Smooth muscle cell (in vitro differentiated cells): ENCODE data around the gene TOP3B. TPM values are rescaled to one million over a fixed set of nuclear protein-coding genes. Genes with fewer than 3 reads are reported as not detected.

Experiments
- DNase-seq: peaks from one replicate; lab custom pipeline; 2025; ENCODE audit not compliant: unreplicated experiment; lab: John Stamatoyannopoulos, UW
- H2AFZ ChIP-seq: fragments of 200-600 bp; sonication (generic); 2 replicates; pipeline ENCODE4 v1.6.0; 2016; ENCODE audit warnings: antibody characterized with exemption, low read depth, mild to moderate bottlenecking
- H3F3A ChIP-seq: fragments of 200-600 bp; sonication (generic); 2 replicates; pipeline ENCODE4 v1.6.0; 2017; ENCODE audit warnings: antibody characterized with exemption, low read depth
- H3K27ac ChIP-seq: fragments of 200-600 bp; sonication (generic); 2 replicates; pipeline ENCODE4 v1.5.1; 2016; ENCODE audit warnings: low read depth, mild to moderate bottlenecking
- H3K27me3 ChIP-seq: fragments of 200-600 bp; sonication (generic); 2 replicates; pipeline ENCODE4 v1.6.1; 2016; ENCODE audit warnings: low read depth, mild to moderate bottlenecking
- H3K36me3 ChIP-seq: fragments of 200-600 bp; sonication (generic); 2 replicates; pipeline ENCODE4 v1.5.1; 2016; ENCODE audit warnings: low read depth
- H3K4me1 ChIP-seq: fragments of 200-600 bp; sonication (generic); 2 replicates; pipeline ENCODE4 v1.5.1; 2016; ENCODE audit warnings: low read depth
- H3K4me2 ChIP-seq: fragments of 200-600 bp; sonication (generic); 2 replicates; pipeline ENCODE4 v1.6.0; 2016; ENCODE audit warnings: mild to moderate bottlenecking
- H3K4me3 ChIP-seq: fragments of 200-600 bp; sonication (generic); 2 replicates; pipeline ENCODE4 v1.5.1; 2016; ENCODE audit warnings: mild to moderate bottlenecking
- H3K79me2 ChIP-seq: fragments of 200-600 bp; sonication (generic); 2 replicates; pipeline ENCODE4 v1.6.0; 2016; ENCODE audit warnings: low read depth, mild to moderate bottlenecking
- H3K9ac ChIP-seq: fragments of 200-600 bp; sonication (generic); 2 replicates; pipeline ENCODE4 v1.6.0; 2016; ENCODE audit warnings: low read depth
- H3K9me3 ChIP-seq: fragments of 200-600 bp; sonication (generic); replicated peaks from 2 replicates; pipeline ENCODE4 v1.5.1; 2016; ENCODE audit warnings: low read depth
- H4K20me1 ChIP-seq: fragments of 200-600 bp; sonication (generic); 2 replicates; pipeline ENCODE4 v1.6.0; 2016; ENCODE audit warnings: low read depth
- CTCF ChIP-seq: fragments of 200-600 bp; sonication (generic); IDR thresholded peaks from 2 replicates; pipeline ENCODE4 v1.5.1; 2017; ENCODE audit warnings: borderline replicate concordance, mild to moderate bottlenecking, antibody characterized with exemption; ENCODE audit not compliant: insufficient read depth, poor library complexity, severe bottlenecking
- WGBS: methylation state at CpG from one replicate; pipeline ENCODE4 v1.1.7; 2016; ENCODE audit warnings: low lambda C conversion rate; 5-methylcytosine and 5-hydroxymethylcytosine counted together
- polyA plus RNA-seq: library from polyadenylated mRNA; unstranded; fragments of >200 nt; fragmentation: Nextera tagmentation; extraction: Ambion mirVana; gene quantifications from 2 replicates; pipeline ENCODE4 v1.2.1, GENCODE V29; 2016
- total RNA-seq: library from RNA; depleted of rRNA; stranded (reverse); fragments of >200 nt; gene quantifications from 2 replicates; pipeline ENCODE4 v1.2.3, GENCODE V29; 2014

Gene TOP3B
- total and polyA plus RNA-seq, 2 experiments from 2014 or later = 15.2 to 17.6 TPM

GRCh38 chr22:21933413-21933812 is 49.2 kb downstream of the TOP3B start:
- Histone ChIP-seq H3K9me3 (no peaks in the 10 kb centered on the region), H3K4me1 (peaks cover 6% of the 10 kb centered on the region), H3K27ac (no peak overlapping the region), H3K4me2 (no peak overlapping the region), H3K9ac (no peak overlapping the region), H4K20me1 (no peaks in the 10 kb centered on the region), H2AFZ (no peak overlapping the region), H3K27me3 (no peaks in the 10 kb centered on the region), H3K4me3 (no peak overlapping the region), H3K79me2 (no peaks in the 10 kb centered on the region), H3K36me3 (no peaks in the 10 kb centered on the region), H3F3A (peaks cover 6% of the 10 kb centered on the region)
- no peak for DNase-seq
- no peak for TF ChIP-seq CTCF
- 99% methylated on average over 23 of the region's 23 CpGs for WGBS

GRCh38 chr22:21932347-21932746 is 50.2 kb downstream of the TOP3B start:
- H3K79me2 ChIP-seq = no peaks in the 10 kb centered on the region
- no peak overlapping the region for H3K4me2 ChIP-seq
- 95% methylated on average over 3 of the region's 3 CpGs for WGBS

GRCh38 chr22:21931056-21931455 is 51.5 kb downstream of the TOP3B start:
- Histone ChIP-seq H3K27me3 (no peaks in the 10 kb centered on the region), H3K4me2 (no peak overlapping the region), H3F3A (no peaks in the 10 kb centered on the region), H3K36me3 (no peaks in the 10 kb centered on the region), H3K27ac (no peak overlapping the region), H3K79me2 (no peaks in the 10 kb centered on the region), H3K4me1 (no peaks in the 10 kb centered on the region), H3K9me3 (no peaks in the 10 kb centered on the region), H2AFZ (no peak overlapping the region), H4K20me1 (no peaks in the 10 kb centered on the region), H3K9ac (no peak overlapping the region), H3K4me3 (no peak overlapping the region)
- no peak for TF ChIP-seq CTCF
- DNase-seq = no peak
- WGBS = 97% methylated on average over 12 of the region's 12 CpGs

More at GRCh38 chr22:21932347-21932746, 50.2 kb downstream of the TOP3B start:
- Histone ChIP-seq H4K20me1 (no peaks in the 10 kb centered on the region), H3K4me3 (no peak overlapping the region), H3K9ac (no peak overlapping the region), H3K27me3 (no peaks in the 10 kb centered on the region), H2AFZ (no peak overlapping the region), H3K27ac (no peak overlapping the region), H3K36me3 (no peaks in the 10 kb centered on the region), H3K4me1 (peaks cover 3% of the 10 kb centered on the region), H3F3A (peaks cover 4% of the 10 kb centered on the region), H3K9me3 (no peaks in the 10 kb centered on the region)
- DNase-seq = no peak
- no peak for TF ChIP-seq CTCF

- no peak for TF ChIP-seq CTCF
- DNase-seq = no peak
- no peaks in the 10 kb centered on the region for H3K4me1 ChIP-seq
- no peaks in the 10 kb centered on the region for H3K9me3 ChIP-seq
- H3K36me3 ChIP-seq = no peaks in the 10 kb centered on the region
- H3K9ac ChIP-seq = no peak overlapping the region
- H3K79me2 ChIP-seq = no peaks in the 10 kb centered on the region
- H3K27ac ChIP-seq = no peak overlapping the region
- no peaks in the 10 kb centered on the region for H3F3A ChIP-seq
- no peak overlapping the region for H3K4me2 ChIP-seq
- no peak overlapping the region for H2AFZ ChIP-seq
- WGBS = 95% methylated on average over 6 of the region's 6 CpGs
- H4K20me1 ChIP-seq = no peaks in the 10 kb centered on the region
- H3K27me3 ChIP-seq = no peaks in the 10 kb centered on the region
- no peak overlapping the region for H3K4me3 ChIP-seq
These were observed 53.3 kb downstream of the TOP3B start for GRCh38 chr22:21929253-21929652.
